HepG2 (cell line): ENCODE results near the gene TIMM44. TPM values are rescaled to one million over a fixed set of nuclear protein-coding genes. Genes with fewer than 3 reads are reported as not detected.

Experiments
- DNMT3B ChIP-seq: conservative IDR thresholded peaks from 2 replicates; pipeline ENCODE4 v1.6.1; 2016; ENCODE audit warnings: missing biosample characterization, control low read depth
- KDM2A ChIP-seq: sonication (generic); formaldehyde crosslinking; IDR thresholded peaks from 2 replicates; pipeline ENCODE4 v1.4.0; 2020; ENCODE audit warnings: low read depth, missing genetic modification reagents, borderline replicate concordance
- NFAT5 ChIP-seq: sonication (generic); formaldehyde crosslinking; IDR thresholded peaks from 2 replicates; pipeline ENCODE4 v1.4.0; 2020; ENCODE audit warnings: missing genetic modification reagents
- ONECUT2 ChIP-seq: sonication (generic); formaldehyde crosslinking; IDR thresholded peaks from 2 replicates; pipeline ENCODE4 v1.4.0; 2020; ENCODE audit warnings: missing genetic modification reagents
- PHF5A ChIP-seq: IDR thresholded peaks from one replicate; pipeline ENCODE4 v1.6.1; 2018; ENCODE audit warnings: low read depth, missing genetic modification reagents; ENCODE audit not compliant: unreplicated experiment
- RBM22 ChIP-seq: fragments of 200-400 bp; formaldehyde crosslinking; optimal IDR thresholded peaks from 2 replicates; pipeline ENCODE3; 2017; ENCODE audit warnings: mild to moderate bottlenecking, low read length, moderate library complexity
- THRA ChIP-seq: sonication (generic); formaldehyde crosslinking; IDR thresholded peaks from 2 replicates; pipeline ENCODE4 v1.4.0; 2020; ENCODE audit warnings: missing genetic modification reagents, borderline replicate concordance
- TP53 ChIP-seq: sonication (generic); formaldehyde crosslinking; conservative IDR thresholded peaks from 2 replicates; pipeline ENCODE4 v1.4.0; 2020; ENCODE audit warnings: missing genetic modification reagents
- ZBTB14 ChIP-seq: sonication (generic); formaldehyde crosslinking; IDR thresholded peaks from 2 replicates; pipeline ENCODE4 v1.4.0; 2020; ENCODE audit warnings: missing genetic modification reagents
- ZBTB44 ChIP-seq: sonication (generic); formaldehyde crosslinking; IDR thresholded peaks from 2 replicates; pipeline ENCODE4 v1.4.0; 2020; ENCODE audit warnings: missing genetic modification reagents
- ZNF136 ChIP-seq: sonication (generic); formaldehyde crosslinking; IDR thresholded peaks from 2 replicates; pipeline ENCODE4 v1.8.1; 2022; ENCODE audit warnings: low read depth, mild to moderate bottlenecking, moderate library complexity, missing genetic modification reagents
- ZNF207 ChIP-seq: fragments of 450-650 bp; IDR thresholded peaks from 2 replicates; pipeline ENCODE4 v1.6.1; 2016; ENCODE audit warnings: antibody characterized with exemption, borderline replicate concordance
- ZNF282 ChIP-seq: fragments of 450-650 bp; IDR thresholded peaks from 2 replicates; pipeline ENCODE4 v1.6.1; 2018; ENCODE audit not compliant: partially characterized antibody
- ZNF577 ChIP-seq: sonication (generic); formaldehyde crosslinking; IDR thresholded peaks from 2 replicates; pipeline ENCODE4 v1.4.0; 2020; ENCODE audit warnings: mild to moderate bottlenecking, low read depth, missing genetic modification reagents, borderline replicate concordance
- polyA plus RNA-seq, 8 experiments: library from polyadenylated mRNA; depleted of rRNA in 3 of 8; stranded (reverse) in 7 of 8; unstranded in 1 of 8; fragments of >200 nt; fragmentation: Illumina TruSeq in 4 of 8; extraction: Trizol in 4 of 8; gene quantifications; 2 replicates each; pipeline versions ENCODE4 v1.2.1 to v1.2.3, GENCODE V29; 2011 to 2016; ENCODE audit warnings: low read depth in 4 of 8, missing spikeins in 1 of 8, mixed read lengths in 1 of 8; ENCODE audit not compliant: insufficient read depth in 1 of 8
- total RNA-seq, 5 experiments: library from RNA; depleted of rRNA; stranded (reverse); fragments of >200 nt; fragmentation: Illumina TruSeq; extraction: Trizol; gene quantifications; 2 replicates each; pipeline ENCODE4 v1.2.3, GENCODE V29; 2016; ENCODE audit warnings: low read depth in 1 of 5
- TF ChIP-seq, protein P1 (sequence below): sonication (generic); formaldehyde crosslinking; IDR thresholded peaks from 2 replicates; pipeline ENCODE4 v1.8.0; 2022; ENCODE audit warnings: mild to moderate bottlenecking, missing genetic modification reagents, moderate library complexity
- TF ChIP-seq, protein P2 (sequence below): sonication (generic); formaldehyde crosslinking; IDR thresholded peaks from 2 replicates; pipeline ENCODE4 v1.4.0; 2020; ENCODE audit warnings: missing genetic modification reagents

TIMM44 gene
- total and polyA plus RNA-seq, 2 of the 13 experiments (the other 11 are each of a cell fraction or from before 2014, with no cell fraction given): 42.9 to 72.6 TPM

DNA sequence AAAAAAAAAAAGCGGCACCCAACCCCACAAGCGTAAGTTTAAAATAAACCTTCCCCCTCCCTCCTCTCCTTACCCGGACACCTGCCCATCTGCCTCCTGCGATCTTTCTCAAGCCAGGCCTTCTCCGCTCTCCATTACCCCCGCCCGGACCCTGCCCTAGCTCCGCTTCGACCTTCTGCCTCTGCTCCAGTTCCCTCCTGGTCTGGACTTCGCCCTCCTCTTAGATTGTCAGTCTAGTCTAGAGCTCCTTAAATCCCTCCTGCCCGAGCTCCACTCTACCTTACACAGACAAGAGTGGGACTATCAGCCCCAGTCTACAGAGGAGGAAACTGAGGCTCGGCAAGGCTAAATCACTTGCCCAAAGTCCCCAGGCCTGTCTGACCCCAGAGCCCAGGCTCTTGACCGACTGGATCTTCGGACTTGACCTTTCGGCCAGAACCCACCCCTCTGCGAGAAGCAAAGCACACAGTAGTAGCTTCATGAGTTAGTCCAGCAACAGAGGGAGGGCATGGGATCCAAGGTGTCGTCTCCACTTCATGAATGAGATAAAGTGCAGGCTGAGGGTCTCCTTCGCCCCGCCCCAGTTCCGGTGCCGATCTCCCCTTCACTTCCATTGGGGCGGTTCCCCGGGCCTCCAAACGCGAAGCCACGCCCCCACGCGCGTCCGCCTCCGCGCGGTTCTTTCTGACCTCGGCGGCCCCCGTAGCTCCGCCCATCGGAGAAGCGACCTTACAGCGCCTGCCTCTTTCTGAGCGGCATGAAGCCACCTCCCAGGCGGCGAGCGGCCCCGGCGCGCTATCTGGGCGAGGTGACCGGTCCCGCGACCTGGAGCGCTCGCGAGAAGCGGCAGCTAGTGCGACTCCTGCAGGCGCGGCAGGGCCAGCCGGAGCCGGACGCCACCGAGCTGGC is 23.6 kb downstream of the TIMM44 start, which contains the start of gene SNAPC2 (continued):
- TF ChIP-seq ZBTB44: no peak
- 0 out of 2 replicates have a peak, but pooled peaks have one; percentile 53 for TF ChIP-seq TP53
- no peak for TF ChIP-seq DNMT3B (CRISPR knock-in tag)
- TF ChIP-seq, protein P1, sequence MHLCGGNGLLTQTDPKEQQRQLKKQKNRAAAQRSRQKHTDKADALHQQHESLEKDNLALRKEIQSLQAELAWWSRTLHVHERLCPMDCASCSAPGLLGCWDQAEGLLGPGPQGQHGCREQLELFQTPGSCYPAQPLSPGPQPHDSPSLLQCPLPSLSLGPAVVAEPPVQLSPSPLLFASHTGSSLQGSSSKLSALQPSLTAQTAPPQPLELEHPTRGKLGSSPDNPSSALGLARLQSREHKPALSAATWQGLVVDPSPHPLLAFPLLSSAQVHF (CRISPR knock-in tag): no peak
- TF ChIP-seq KDM2A: peak; percentile 75; the same call in 1 of the 2 replicates
- TF ChIP-seq ZNF136: peak; percentile 46
- no peak; the same call in 1 of the 2 replicates for TF ChIP-seq NFAT5 (CRISPR knock-in tag)
- TF ChIP-seq ONECUT2 (CRISPR knock-in tag): no peak
- no peak for TF ChIP-seq ZNF282
- TF ChIP-seq, protein P2, sequence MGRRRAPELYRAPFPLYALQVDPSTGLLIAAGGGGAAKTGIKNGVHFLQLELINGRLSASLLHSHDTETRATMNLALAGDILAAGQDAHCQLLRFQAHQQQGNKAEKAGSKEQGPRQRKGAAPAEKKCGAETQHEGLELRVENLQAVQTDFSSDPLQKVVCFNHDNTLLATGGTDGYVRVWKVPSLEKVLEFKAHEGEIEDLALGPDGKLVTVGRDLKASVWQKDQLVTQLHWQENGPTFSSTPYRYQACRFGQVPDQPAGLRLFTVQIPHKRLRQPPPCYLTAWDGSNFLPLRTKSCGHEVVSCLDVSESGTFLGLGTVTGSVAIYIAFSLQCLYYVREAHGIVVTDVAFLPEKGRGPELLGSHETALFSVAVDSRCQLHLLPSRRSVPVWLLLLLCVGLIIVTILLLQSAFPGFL (CRISPR knock-in tag): no peak
- no peak for TF ChIP-seq ZNF577 (CRISPR knock-in tag)
- TF ChIP-seq ZBTB14 (CRISPR knock-in tag): no peak
- peak; percentile 67 for TF ChIP-seq THRA
- TF ChIP-seq RBM22: no peak
- TF ChIP-seq ZNF207: no peak
- peak; percentile 71 for TF ChIP-seq PHF5A (CRISPR knock-in tag)
